GM18519 (cell line): ENCODE data around the gene MGAT5B.

ENCODE experiments used
- ATAC-seq: cut with Tn5 transposase; IDR thresholded peaks from one replicate; pipeline ENCODE4 v1.9.1; 2021; ENCODE audit warnings: mild to moderate bottlenecking, moderate library complexity; ENCODE audit not compliant: unreplicated experiment, low FRiP score

The MGAT5B gene

DNA sequence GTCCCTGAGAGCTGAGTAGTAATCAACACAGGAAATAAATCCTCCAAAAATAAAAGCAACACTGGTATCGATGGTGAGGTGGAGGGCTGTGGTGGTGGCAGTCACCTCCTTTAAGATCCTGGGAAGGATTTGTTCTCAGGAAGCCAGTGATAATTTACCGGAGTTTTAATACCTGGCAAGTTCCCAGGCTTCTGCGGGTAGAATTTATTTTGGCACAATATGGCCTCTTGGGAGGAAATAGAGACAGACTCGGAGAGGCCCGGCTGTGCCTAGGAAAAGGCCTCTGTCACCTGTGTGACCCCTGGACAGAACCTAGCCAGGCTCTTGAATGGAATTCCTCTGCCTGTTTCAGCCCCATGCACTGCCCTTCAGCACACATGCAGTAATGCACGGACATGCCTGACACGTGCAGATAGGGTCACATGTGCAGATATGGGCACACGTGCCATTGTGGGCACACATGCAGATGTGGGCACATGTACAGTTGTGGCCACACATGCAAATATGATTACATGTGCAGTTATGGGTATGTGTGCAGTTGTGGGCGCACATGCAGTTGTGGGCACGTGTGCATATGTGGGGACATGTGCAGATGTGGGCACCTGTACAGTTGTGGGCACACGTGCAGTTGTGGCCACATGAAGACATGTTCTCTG, 33.5 kb downstream of the MGAT5B start:
- ATAC-seq, result no peak

DNA sequence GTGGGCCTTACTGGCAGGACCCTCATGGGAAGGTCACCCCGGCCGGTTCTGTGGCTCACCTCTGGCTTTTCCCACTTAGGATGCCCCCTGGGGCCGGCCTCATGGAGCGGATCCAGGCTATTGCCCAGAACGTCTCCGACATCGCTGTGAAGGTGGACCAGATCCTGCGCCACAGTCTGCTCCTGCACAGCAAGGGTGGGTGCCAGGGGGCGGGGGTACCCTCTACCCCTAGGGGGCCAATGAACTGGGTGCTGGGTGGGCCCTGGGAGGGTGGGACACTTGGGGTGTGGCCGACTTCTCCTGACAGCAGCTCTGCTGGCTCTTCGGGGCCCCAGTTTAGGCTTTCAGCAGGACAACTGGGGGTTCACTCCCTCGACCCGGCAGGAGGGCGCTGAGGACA, 34.3 kb downstream of the MGAT5B start:
- no peak for ATAC-seq

- ATAC-seq, result no peak
These were observed 35.4 kb downstream of the MGAT5B start for GRCh38 chr17:76903631-76904030.

DNA sequence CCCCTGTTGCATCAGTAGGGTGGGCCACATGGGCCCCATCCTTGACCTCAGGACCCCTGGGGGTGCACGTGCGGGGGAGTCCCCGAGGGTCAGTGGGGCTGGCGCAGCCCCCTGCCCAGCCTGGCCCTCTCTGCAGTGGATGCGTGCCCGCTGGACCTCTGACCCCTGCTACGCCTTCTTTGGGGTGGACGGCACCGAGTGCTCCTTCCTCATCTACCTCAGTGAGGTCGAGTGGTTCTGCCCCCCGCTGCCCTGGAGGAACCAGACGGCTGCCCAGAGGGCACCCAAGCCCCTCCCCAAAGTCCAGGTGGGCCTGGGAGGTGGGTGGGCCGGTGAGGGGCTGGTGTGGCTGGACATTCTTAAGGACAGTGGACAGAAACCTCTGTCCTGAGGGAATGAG, 35.9 kb downstream of the MGAT5B start:
- ATAC-seq, result no peak

- no peak for ATAC-seq
These were observed 36.8 kb downstream of the MGAT5B start for GRCh38 chr17:76905036-76905435.

DNA sequence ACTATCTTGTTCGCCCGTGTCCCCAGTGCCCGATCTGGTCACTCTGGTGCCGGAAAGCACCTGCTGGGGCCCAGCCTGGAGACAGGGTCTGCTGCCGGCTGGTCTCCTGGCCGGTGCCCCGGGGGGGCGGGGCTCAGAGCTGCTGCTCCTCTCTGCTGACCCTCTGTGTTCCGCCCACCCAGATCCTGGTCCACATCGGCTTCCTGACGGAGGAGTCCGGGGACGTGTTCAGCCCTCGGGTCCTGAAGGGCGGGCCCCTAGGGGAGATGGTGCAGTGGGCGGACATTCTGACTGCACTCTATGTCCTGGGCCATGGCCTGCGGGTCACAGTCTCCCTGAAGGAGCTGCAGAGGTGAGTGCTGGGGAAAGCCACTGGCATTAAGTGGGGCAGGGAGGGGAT, 37.6 kb downstream of the MGAT5B start:
- no peak for ATAC-seq

GRCh38 chr17:76906463-76906862, 38.3 kb downstream of the MGAT5B start:
- no peak for ATAC-seq

DNA sequence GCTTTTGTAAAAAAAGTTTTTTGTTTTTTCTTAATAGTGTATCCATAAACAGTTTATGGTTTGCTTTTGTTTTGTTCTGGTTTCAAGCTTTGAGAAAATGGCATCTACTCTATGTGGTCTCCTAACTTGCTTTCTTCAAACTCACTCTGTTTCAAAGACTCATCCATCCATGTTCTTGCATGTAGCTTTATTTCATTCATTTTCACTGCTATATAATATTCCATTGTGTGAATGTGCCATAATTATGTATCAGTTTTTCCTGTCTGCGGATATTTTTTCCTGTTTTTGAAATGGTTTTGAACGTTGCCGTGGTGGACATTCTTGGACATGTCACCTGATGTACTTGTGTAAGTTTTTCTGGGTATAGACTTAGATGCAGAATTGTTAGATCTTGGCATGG, 39.1 kb downstream of the MGAT5B start:
- ATAC-seq, result no peak

GRCh38 chr17:76909971-76910760, 42.0 kb downstream of the MGAT5B start:
- no peak for ATAC-seq

- no peak for ATAC-seq
These were observed 43.3 kb downstream of the MGAT5B start for GRCh38 chr17:76911299-76912017.

DNA sequence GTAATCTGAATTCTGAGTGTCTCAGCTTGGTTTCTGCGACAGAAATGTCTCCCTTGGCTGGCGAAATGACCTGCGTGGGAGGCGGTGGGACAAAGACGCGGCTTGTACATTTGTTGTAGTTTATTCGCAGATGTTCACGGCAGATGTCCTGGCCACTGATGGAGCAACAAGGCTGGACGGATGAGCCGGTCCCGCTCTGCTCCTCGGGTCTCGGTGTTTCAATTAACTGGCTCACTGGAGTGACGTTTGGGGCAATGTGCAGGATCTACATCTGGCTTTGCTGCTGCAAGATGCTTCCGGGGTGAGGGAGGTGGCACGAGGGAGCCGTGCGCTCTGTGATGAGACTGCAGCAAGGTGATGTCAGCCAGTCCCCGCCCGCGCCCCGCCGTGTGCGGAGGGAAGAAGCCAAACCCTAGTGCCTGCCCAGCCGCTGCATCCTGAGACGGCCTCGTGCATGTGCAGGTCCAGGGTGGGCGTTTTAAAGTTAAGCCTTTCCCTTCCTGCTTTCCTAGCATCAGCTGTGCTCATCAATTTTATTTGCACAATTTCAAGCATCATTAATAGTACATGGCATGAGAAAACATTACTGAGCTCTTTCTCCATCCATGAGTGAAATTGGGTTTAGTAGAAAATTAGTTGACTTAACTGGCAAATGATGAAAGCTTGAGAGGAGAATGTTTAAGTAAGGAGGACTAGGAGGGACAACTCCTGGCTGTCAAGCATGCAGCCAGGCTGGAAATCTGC, 44.4 kb downstream of the MGAT5B start:
- no peak for ATAC-seq

DNA sequence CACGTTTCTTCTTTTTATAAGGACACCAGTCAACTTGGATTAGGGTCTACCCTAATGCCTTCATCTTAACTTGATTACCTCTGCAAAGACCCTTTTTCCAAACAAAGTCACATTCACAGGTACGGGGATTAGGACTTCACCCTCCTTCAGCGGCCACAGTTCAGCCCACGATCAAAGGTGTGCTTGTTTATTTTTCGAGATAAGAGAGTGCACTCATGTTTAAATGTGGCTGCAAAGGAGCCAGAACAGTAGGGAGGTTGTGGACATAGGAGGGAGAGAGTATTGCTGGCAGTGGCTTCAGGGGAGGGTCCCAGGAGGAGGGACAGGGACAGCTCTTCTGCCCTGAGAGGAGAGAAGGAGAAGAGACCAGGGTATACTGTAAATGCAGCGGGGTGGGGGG, 46.7 kb downstream of the MGAT5B start:
- ATAC-seq, result no peak

DNA sequence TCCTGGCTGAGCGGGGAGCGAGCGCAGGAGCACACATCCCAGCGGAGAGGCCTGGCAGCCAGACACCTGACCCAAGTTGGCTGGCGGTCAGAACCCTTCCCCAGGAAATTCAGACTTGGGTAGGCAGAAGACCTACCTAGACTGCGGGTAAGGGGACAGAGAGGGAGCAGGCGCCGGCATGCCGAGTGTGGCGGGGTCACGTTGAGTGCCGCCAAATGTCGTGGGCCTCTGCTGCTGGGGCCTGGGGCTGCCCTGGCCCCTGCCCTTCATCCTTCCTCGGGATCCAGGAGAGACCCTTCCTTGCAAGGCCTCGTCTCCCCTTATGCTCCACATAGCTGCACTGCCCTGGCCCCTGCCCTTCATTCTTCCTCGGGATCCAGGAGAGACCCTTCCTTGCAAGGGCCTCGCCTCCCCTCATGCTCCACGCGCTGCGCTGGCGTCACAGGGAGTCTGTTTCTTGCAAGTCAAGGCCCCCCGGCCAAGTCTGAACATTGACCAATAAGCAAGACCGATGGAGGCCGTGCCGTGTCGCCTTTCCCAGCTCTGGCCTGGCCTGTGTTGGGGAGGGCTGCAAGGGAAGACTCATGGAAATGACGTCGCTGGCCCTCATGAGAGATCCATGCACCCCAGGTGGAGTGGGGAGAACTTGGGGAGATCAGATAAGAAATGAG, 47.8 kb downstream of the MGAT5B start:
- ATAC-seq, result no peak

- no peak for ATAC-seq
These were observed 49.6 kb downstream of the MGAT5B start for GRCh38 chr17:76917829-76918228.

- ATAC-seq, result no peak
These were observed 50.6 kb downstream of the MGAT5B start for GRCh38 chr17:76918811-76919210.

GRCh38 chr17:76920364-76921139, 52.3 kb downstream of the MGAT5B start:
- no peak for ATAC-seq

GRCh38 chr17:76921340-76922036, 53.3 kb downstream of the MGAT5B start:
- ATAC-seq, result no peak

GRCh38 chr17:76922084-76922483, 53.9 kb downstream of the MGAT5B start:
- ATAC-seq, result no peak

GRCh38 chr17:76922967-76923366, 54.8 kb downstream of the MGAT5B start:
- ATAC-seq, result no peak
